T-helper 2 cell treated with Interferon-gamma antibody and Interleukin-4, amounts not matched to agents 100 ng/mL and 5 ng/mL, for 36 hours (primary cell): ENCODE results near the gene HSPB3. TPM values are rescaled to one million over a fixed set of nuclear protein-coding genes. Genes with fewer than 3 reads are reported as not detected.
"Not testable (repeated sequence)": the region's sequence is repeated elsewhere in the genome, so short reads cannot be mapped to it uniquely, and the experiment has no call there.

Source experiments
- intact Hi-C: fragments of 100-400 bp; cut with micrococcal nuclease; formaldehyde crosslinking; loops from one replicate; pipeline ENCODE4 v1.15.1; 2023
- total RNA-seq: library from RNA; stranded (reverse); gene quantifications from 2 replicates; pipeline ENCODE4 v1.2.3, GENCODE V29; 2022

Gene HSPB3, protein sequence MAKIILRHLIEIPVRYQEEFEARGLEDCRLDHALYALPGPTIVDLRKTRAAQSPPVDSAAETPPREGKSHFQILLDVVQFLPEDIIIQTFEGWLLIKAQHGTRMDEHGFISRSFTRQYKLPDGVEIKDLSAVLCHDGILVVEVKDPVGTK
- not detected in 2 replicates for total RNA-seq

GRCh38 chr5:54455413-54456157 is at the start of gene HSPB3:
TSS of gene HSPB3 (plus strand) at chr5:54455699. CDS start at chr5:54455790, 91 bp downstream.
- intact Hi-C loops: no loop called here

DNA sequence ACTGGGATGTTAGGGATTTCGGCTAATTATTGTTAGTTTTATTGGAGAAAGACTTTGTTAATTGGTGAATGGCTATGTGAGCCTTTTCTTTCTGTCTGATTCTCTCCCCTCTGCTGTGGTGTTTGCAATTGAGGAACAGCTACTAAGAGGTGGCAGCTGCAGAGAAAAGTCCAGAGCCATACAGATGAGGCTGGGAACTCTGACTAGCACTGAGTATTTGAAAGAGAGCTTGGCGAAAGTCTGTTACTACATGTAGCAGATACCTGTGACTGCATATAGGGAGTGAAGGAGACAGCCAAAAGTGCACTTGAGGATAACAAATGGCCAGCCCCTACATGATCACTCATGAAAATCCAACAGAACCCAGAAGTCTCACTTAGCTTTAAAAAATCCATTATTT is 44.3 kb upstream of the HSPB3 start:
- intact Hi-C loops: no loop called here

- intact Hi-C loops: no loop called here
These were observed 42.6 kb upstream of the HSPB3 start for GRCh38 chr5:54412913-54413312.

- intact Hi-C loops: no loop called here
These were observed 40.4 kb upstream of the HSPB3 start for GRCh38 chr5:54415147-54415546.

GRCh38 chr5:54415896-54416601 is 39.5 kb upstream of the HSPB3 start:
- intact Hi-C loops: no loop called here

DNA sequence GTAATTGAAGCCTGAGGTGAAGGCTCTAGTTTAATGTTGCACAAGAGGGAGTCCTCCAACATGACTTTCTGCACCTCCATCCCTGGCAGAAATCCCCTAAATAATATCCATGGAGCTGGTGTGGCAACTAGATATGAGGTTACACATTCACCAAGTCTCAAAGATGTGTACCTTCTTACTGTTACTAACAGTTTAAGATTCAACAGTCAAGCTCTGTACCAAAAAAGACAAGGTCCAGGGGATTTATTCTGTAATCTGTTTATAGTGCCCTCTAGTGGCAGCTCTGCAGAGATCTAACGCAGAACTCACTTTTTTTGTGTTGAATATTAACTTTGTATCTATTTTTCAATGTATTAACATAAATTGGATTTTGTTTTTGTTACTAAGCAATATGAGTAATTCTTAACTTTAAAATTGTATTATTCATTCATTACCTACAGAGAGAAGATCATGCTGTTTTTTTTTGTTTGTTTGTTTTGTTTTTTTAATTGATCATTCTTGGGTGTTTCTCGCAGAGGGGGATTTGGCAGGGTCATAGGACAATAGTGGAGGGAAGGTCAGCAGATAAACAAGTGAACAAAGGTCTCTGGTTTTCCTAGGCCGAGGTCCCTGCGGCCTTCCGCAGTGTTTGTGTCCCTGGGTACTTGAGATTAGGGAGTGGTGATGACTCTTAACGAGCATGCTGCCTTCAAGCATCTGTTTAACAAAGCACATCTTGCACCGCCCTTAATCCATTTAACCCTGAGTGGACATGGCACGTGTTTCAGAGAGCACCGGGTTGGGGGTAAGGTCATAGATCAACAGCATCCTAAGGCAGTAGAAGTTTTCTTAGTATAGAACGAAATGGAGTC is 35.7 kb upstream of the HSPB3 start:
- intact Hi-C loops: loop anchor here (1.0 to 2.0 kb wide), 2 partner anchors 109 to 176 kb away; partner anchors contain the start of gene ARL15

- intact Hi-C loops: not testable (repeated sequence)
These were observed 35.0 kb upstream of the HSPB3 start for GRCh38 chr5:54420511-54420910.

DNA sequence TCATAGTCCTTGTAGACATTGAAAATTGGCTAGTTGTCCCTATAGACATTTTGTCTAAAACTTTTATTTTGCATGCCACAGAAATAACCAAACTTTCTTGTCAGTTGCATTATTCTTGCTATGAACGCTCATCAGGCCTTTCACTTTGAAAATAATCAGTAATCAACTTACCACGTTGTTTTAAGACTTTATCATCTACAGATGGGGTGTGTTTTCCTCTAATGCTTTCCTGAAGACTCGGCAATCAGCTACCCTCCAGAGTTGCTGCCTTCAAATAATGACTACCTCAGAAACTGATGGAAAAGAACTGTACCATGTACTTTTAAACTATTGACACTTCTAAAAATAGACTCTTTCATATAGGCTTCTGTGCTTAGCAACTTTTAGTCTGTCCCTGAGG is 33.5 kb upstream of the HSPB3 start:
- intact Hi-C loops: no loop called here

DNA sequence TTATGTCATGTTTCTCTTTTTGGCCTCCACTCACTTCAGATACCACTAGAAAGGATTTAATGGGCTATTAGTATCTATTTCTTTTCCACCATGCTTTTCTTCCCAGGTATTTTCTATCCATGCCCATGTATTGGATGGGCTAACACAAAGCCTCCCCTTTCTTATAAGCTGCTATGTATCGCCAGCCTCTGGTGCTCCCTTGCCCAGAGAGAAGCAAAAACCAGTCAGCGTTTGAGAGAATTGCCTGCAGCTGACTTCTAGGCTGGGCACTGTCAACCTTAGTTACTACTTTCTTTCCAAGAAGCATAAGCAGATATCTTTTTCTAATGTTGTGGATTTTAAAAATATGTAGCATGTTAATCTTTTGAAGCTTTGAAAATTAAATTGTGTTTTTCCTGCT is 30.2 kb upstream of the HSPB3 start:
- intact Hi-C loops: no loop called here

- intact Hi-C loops: no loop called here
These were observed 29.3 kb upstream of the HSPB3 start for GRCh38 chr5:54426209-54426608.

DNA sequence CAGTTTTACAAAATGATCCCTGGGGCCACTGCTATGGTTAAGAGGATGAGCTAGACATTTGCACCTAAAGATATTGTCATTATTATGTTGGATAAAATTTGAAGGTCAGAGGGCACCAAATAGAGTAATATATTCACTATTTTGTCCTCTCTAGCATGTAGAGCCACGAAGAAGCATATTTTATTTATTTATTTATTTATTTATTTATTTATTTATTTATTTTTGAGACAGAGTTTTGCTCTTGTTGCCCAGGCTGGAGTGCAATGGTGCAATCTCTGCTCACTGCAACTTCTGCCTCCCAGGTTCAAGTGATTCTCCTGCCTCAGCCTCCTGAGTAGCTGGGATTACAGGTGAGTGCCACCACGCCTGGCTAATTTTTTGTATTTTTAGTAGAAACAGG is 20.8 kb upstream of the HSPB3 start:
- intact Hi-C loops: not testable (repeated sequence)

DNA sequence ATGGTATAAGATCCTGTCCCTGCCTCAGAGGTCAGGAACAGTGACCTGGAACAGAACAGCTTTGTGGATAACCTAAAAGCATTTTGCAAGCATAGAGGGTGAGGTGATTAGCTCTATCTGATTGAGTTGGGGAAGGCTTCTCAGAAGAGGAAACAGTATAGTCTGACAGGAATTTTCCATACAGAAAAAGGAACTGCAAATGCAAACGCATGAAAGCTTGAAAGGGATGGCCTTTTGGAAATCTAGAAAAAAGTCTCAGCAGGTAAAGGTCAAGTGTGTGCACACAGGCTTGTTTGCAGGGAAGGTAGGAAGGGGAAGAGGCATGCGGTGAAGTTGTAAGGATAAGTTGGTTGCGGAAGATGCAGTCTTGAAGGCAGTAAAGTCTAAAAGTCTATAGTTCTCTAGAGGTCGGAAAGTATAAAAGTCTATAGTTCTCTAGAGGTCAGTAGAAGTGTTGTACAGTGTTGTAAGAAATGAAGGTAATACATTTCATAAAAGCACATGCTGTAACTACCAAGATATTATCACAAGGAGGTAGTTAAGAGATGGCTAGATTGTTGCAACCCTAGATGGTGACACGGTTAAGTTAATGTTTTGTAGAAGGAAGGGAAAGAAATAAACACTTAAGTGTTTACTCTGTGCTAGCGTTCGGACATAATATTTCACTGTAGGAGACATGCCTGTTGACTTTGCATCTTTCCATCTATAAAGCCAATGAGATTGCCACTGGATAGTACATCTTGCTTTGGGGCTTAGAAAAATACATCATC is 16.7 kb upstream of the HSPB3 start:
- intact Hi-C loops: no loop called here

- intact Hi-C loops: no loop called here
These were observed 15.0 kb upstream of the HSPB3 start for GRCh38 chr5:54440456-54440893.

GRCh38 chr5:54442271-54442670 is 13.2 kb upstream of the HSPB3 start:
- intact Hi-C loops: no loop called here

GRCh38 chr5:54443270-54443669 is 12.2 kb upstream of the HSPB3 start:
- intact Hi-C loops: no loop called here

- intact Hi-C loops: no loop called here
These were observed 9.7 kb upstream of the HSPB3 start for GRCh38 chr5:54445691-54446378.

DNA sequence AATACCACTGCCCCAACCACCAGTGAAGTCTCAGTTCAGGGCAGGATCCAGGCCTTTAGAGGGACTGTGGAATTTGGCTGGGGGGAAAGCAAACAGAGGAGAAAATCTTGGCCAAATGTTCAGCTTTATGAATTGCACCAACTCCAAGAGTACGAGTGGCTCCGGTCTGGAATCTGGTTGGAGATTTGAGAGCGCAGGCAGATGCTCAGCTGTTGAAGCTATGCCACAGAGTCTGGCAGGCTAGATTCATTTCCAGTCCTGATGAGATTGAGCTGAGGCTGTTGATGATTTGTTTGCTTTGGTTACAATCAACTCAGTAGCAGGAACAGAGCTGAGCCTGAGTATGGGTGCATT is 9.1 kb upstream of the HSPB3 start:
- intact Hi-C loops: no loop called here

- intact Hi-C loops: no loop called here
These were observed 5.6 kb upstream of the HSPB3 start for GRCh38 chr5:54449923-54450322.

- intact Hi-C loops: no loop called here
These were observed 5.0 kb upstream of the HSPB3 start for GRCh38 chr5:54450542-54450941.

GRCh38 chr5:54453046-54453445 is 2.5 kb upstream of the HSPB3 start:
- intact Hi-C loops: no loop called here
